Pancreas (tissue), 10 donors: ENCODE data around the gene TMEM255B. TPM values are rescaled to one million over a fixed set of nuclear protein-coding genes. Genes with fewer than 3 reads are reported as not detected.

Experiments
- ATAC-seq, 4 donors: fragments of 200-7000 bp; cut with Tn5 transposase; one replicate each; pipeline versions ENCODE4 v1.8.0 to v1.9.1; 2020; ENCODE audit warnings: mild to moderate bottlenecking in 4 of 4, moderate library complexity in 4 of 4
- DNase-seq, 6 donors: peaks; one replicate each; pipeline ENCODE4 v3.0.0-alpha.2; 2020
- FAIRE-seq: peaks from 2 replicates; lab custom pipeline; 2012; peaks lifted over from hg19 to GRCh38; lab: Jason Lieb, UNC
- H3K27ac ChIP-seq, 4 donors: fragments of 200-600 bp; sonication (generic); 1 replicate in 3 of 4; 2 replicates in 1 of 4; pipeline versions ENCODE4 v1.5.0 to v1.8.0; 2020
- H3K27me3 ChIP-seq, 4 donors: fragments of 200-600 bp; one replicate each; pipeline ENCODE4 v1.8.0; 2021
- H3K36me3 ChIP-seq, 3 donors: fragments of 200-600 bp; sonication (generic) in 1 of 3; one replicate each; pipeline versions ENCODE4 v1.5.0 to v1.8.0; 2020 to 2021
- H3K4me1 ChIP-seq, 3 donors: fragments of 200-600 bp; one replicate each; pipeline ENCODE4 v1.8.0; 2021
- H3K4me3 ChIP-seq, 4 donors: fragments of 200-600 bp; sonication (generic) in 2 of 4; one replicate each; pipeline versions ENCODE4 v1.5.0 to v1.8.0; 2020 to 2021
- H3K9me3 ChIP-seq, 4 donors: fragments of 200-600 bp; one replicate each; pipeline ENCODE4 v1.8.0; 2021
- CTCF ChIP-seq, 4 donors: fragments of 200-600 bp; sonication (generic) in 3 of 4; IDR thresholded peaks; one replicate each; pipeline versions ENCODE4 v1.5.0 to v1.8.0; 2021; ENCODE audit warnings: antibody characterized with exemption in 4 of 4
- WGBS, 2 donors: extraction: QIAGEN DNeasy Blood & Tissue Kit; methylation state at CpG; one replicate each; pipeline ENCODE4 v1.1.7; 2013; 5-methylcytosine and 5-hydroxymethylcytosine counted together
- intact Hi-C, 3 donors: fragments of 100-400 bp; cut with DNase I; formaldehyde crosslinking; loops; one replicate each; pipeline versions ENCODE4 v1.11.1 to v1.14.2; 2022
- polyA plus RNA-seq, 2 donors: library from polyadenylated mRNA; stranded (reverse); fragments of 200-250 nt; gene quantifications; one replicate each; pipeline ENCODE4 v1.2.3, GENCODE V29; 2013
- total RNA-seq, 6 donors: library from RNA; stranded (reverse); fragmentation: NEBNext Ultra II Directional in 4 of 6; extraction: Animal tissue kit (Norgen Biotek cat#: 25700) in 4 of 6; gene quantifications; one replicate each; pipeline versions ENCODE4 v1.2.1 to v1.2.4, GENCODE V29; 2021 to 2023
- donor health status: healthy with polysubstance abuse.
- donor health status: DM: no; HTN: no; CAD: no; lungs with moderate emphysema.
- donor health status: DM: no; HTN: no; CAD: no.
- donor health status: control.
- donor health status: control.
- donor health status: Bipolar disorder and iron deficiency.
- donor health status: DM: yes; HTN: yes; CAD: no.
- donor health status: DM: no; HTN: no; CAD: no.
- donor health status: DM: no; HTN: no; CAD: no.
- donor health status: DM: yes; HTN: yes; CAD: no.

TMEM255B gene
- total and polyA plus RNA-seq, 8 donors: 1.8 to 17.9 (median 4.4) TPM

- Histone ChIP-seq H3K27me3 (no peaks in the 10 kb centered on the region), H3K4me3 (no peak overlapping the region), H3K36me3 (no peaks in the 10 kb centered on the region), H3K27ac (no peak overlapping the region), H3K9me3 (no peaks in the 10 kb centered on the region), H3K4me1 (no peaks in the 10 kb centered on the region)
- FAIRE-seq (no peak), ATAC-seq (no peak), DNase-seq (peak in 2 of 6 donors; percentile 32 to 37)
- intact Hi-C loops: no loop called here
- TF ChIP-seq CTCF (IDR thresholded peaks at IDR 0.05): no peak
- WGBS, 2 donors: 78 to 86% methylated on average over 33 to 34 of the region's 34 CpGs
These were observed 45.1 kb downstream of the TMEM255B start for GRCh38 chr13:113804017-113804702.

GRCh38 chr13:113804703-113805430 is 45.8 kb downstream of the TMEM255B start:
- Histone ChIP-seq H3K4me1 (no peaks in the 10 kb centered on the region), H3K36me3 (no peaks in the 10 kb centered on the region), H3K27me3 (no peaks in the 10 kb centered on the region), H3K4me3 (no peak overlapping the region), H3K9me3 (no peaks in the 10 kb centered on the region), H3K27ac (no peak overlapping the region)
- DNase-seq: peak in 3 of 6 donors; percentile 23 to 65 (median 53)
- intact Hi-C loops: no loop called here
- 73 to 81% methylated on average over 39 of the region's 39 CpGs for WGBS, 2 donors
- no peak for TF ChIP-seq CTCF (IDR thresholded peaks at IDR 0.05)
- FAIRE-seq: no peak
- ATAC-seq: no peak

GRCh38 chr13:113805431-113806103 is 46.5 kb downstream of the TMEM255B start:
- no peak for ATAC-seq
- H3K36me3 ChIP-seq: no peaks in the 10 kb centered on the region
- H3K4me1 ChIP-seq: no peaks in the 10 kb centered on the region
- H3K9me3 ChIP-seq: no peaks in the 10 kb centered on the region
- intact Hi-C loops: no loop called here
- FAIRE-seq: no peak
- H3K27me3 ChIP-seq: no peaks in the 10 kb centered on the region
- DNase-seq: peak in 3 of 6 donors; percentile 12 to 66 (median 50)
- H3K4me3 ChIP-seq: no peak overlapping the region
- WGBS, 2 donors: 71 to 84% methylated on average over 27 of the region's 27 CpGs
- TF ChIP-seq CTCF (IDR thresholded peaks at IDR 0.05): no peak
- H3K27ac ChIP-seq: no peak overlapping the region

- DNase-seq (peak in 2 of 6 donors; percentile 12 to 62), ATAC-seq (no peak), FAIRE-seq (no peak)
- WGBS, 2 donors: 74 to 91% methylated on average over 10 to 11 of the region's 11 CpGs
- H3K27ac ChIP-seq: no peak overlapping the region
- H3K4me3 ChIP-seq: no peak overlapping the region
- H3K9me3 ChIP-seq: no peaks in the 10 kb centered on the region
- no peaks in the 10 kb centered on the region for H3K27me3 ChIP-seq
- no peaks in the 10 kb centered on the region for H3K4me1 ChIP-seq
- H3K36me3 ChIP-seq: no peaks in the 10 kb centered on the region
- TF ChIP-seq CTCF (IDR thresholded peaks at IDR 0.05): no peak
- intact Hi-C loops: no loop called here
These were observed 47.1 kb downstream of the TMEM255B start for GRCh38 chr13:113806104-113806471.
